HG03280 (cell line): ENCODE results near the gene KRT6C.

ENCODE experiments used
- ATAC-seq: cut with Tn5 transposase; IDR thresholded peaks from one replicate; pipeline ENCODE4 v1.9.1; 2021; ENCODE audit warnings: mild to moderate bottlenecking, moderate library complexity; ENCODE audit not compliant: unreplicated experiment

The KRT6C gene

GRCh38 chr12:52436000-52436827, 37.4 kb downstream of the KRT6C start:
- no peak for ATAC-seq

- no peak for ATAC-seq
Measured at GRCh38 chr12:52435659-52435999, 38.0 kb downstream of the KRT6C start.

GRCh38 chr12:52434760-52435530, 38.7 kb downstream of the KRT6C start:
- no peak for ATAC-seq

GRCh38 chr12:52434081-52434733, 39.4 kb downstream of the KRT6C start, which contains the start of gene KRT75:
Gene KRT75 (minus strand): TSS chr12:52434371. CDS start chr12:52434304, 67 bp downstream.
- ATAC-seq: no peak

GRCh38 chr12:52433501-52434080, 40.0 kb downstream of the KRT6C start:
- no peak for ATAC-seq

GRCh38 chr12:52432559-52433207, 40.9 kb downstream of the KRT6C start:
- no peak for ATAC-seq

GRCh38 chr12:52428121-52428520, 45.5 kb downstream of the KRT6C start:
- ATAC-seq: no peak

GRCh38 chr12:52427083-52427482, 46.5 kb downstream of the KRT6C start:
- ATAC-seq: no peak

- ATAC-seq: no peak
Measured at GRCh38 chr12:52426034-52426433, 47.6 kb downstream of the KRT6C start.

- no peak for ATAC-seq
Measured at GRCh38 chr12:52425466-52425865, 48.1 kb downstream of the KRT6C start.

GRCh38 chr12:52423661-52424500, 49.7 kb downstream of the KRT6C start:
- ATAC-seq: no peak

GRCh38 chr12:52423035-52423434, 50.6 kb downstream of the KRT6C start:
- no peak for ATAC-seq

GRCh38 chr12:52419656-52420055, 53.9 kb downstream of the KRT6C start:
- ATAC-seq: no peak

GRCh38 chr12:52418576-52419110, 55.0 kb downstream of the KRT6C start:
- no peak for ATAC-seq
